Stimulated activated CD4-positive, alpha-beta T cell treated with anti-CD3 and anti-CD28 coated beads, TNF-alpha, amount 100 ng/mL, for 24 hours (primary cell): Measurements from ENCODE around the gene HES4.

Source experiments
- DNase-seq, 3 experiments: peaks; one replicate each; pipeline ENCODE4 v3.0.0-alpha.2; 2020; ENCODE audit warnings: low read depth in 3 of 3

HES4 gene

GRCh38 chr1:965526-966134, 34.3 kb downstream of the HES4 start:
- no peak for DNase-seq

GRCh38 chr1:964691-965525, 35.0 kb downstream of the HES4 start:
- DNase-seq = no peak

- no peak for DNase-seq
Observed at GRCh38 chr1:963746-964525, 36.0 kb downstream of the HES4 start.

- DNase-seq = no peak
Observed at GRCh38 chr1:963301-963651, 36.6 kb downstream of the HES4 start.

- no peak for DNase-seq
Observed at GRCh38 chr1:962381-963300, 37.3 kb downstream of the HES4 start.

GRCh38 chr1:961132-961669, 38.7 kb downstream of the HES4 start:
- DNase-seq = no peak

GRCh38 chr1:960363-961131, 39.4 kb downstream of the HES4 start, which contains the start of gene KLHL17:
KLHL17 (plus strand) TSS chr1:960584; CDS start chr1:960694, 110 bp downstream.
- peak; percentile 62 to 84 (median 70) for DNase-seq

GRCh38 chr1:959731-960362, 40.0 kb downstream of the HES4 start:
- no peak for DNase-seq

- DNase-seq = peak; percentile 93 to 97 (median 95)
Observed at GRCh38 chr1:958823-959730, 40.8 kb downstream of the HES4 start, which contains the start of gene NOC2L. NOC2L (minus strand) TSS chr1:959256; CDS start chr1:959240, 16 bp downstream.

- DNase-seq = no peak
Observed at GRCh38 chr1:956636-957035, 43.3 kb downstream of the HES4 start.

GRCh38 chr1:955474-955873, 44.4 kb downstream of the HES4 start:
- DNase-seq = no peak

GRCh38 chr1:954927-955326, 45.0 kb downstream of the HES4 start:
- no peak for DNase-seq

GRCh38 chr1:953524-954320, 46.2 kb downstream of the HES4 start:
- DNase-seq = no peak

- DNase-seq = no peak
Observed at GRCh38 chr1:952603-953002, 47.3 kb downstream of the HES4 start.

GRCh38 chr1:952201-952600, 47.7 kb downstream of the HES4 start:
- DNase-seq = no peak

- DNase-seq = no peak
Observed at GRCh38 chr1:951364-951763, 48.5 kb downstream of the HES4 start.

GRCh38 chr1:950881-951280, 49.0 kb downstream of the HES4 start:
- no peak for DNase-seq

GRCh38 chr1:950268-950667, 49.6 kb downstream of the HES4 start:
- DNase-seq = no peak
